ENCODE measurements around the gene RDH16.
"Not testable (repeated sequence)": the region's sequence is repeated elsewhere in the genome, so short reads cannot be mapped to it uniquely, and the experiment has no call there.

The RDH16 gene

GRCh38 chr12:56951582-56952339 is 5.6 kb downstream of the RDH16 start:
- no peak for DNase-seq

- DNase-seq = no peak
Observed at GRCh38 chr12:56948881-56949280, 8.5 kb downstream of the RDH16 start.

- no peak for DNase-seq
Observed at GRCh38 chr12:56948457-56948777, 9.0 kb downstream of the RDH16 start.

- DNase-seq = no peak
Observed at GRCh38 chr12:56947633-56948456, 9.6 kb downstream of the RDH16 start.

GRCh38 chr12:56943878-56944277 is 13.5 kb downstream of the RDH16 start:
- DNase-seq = no peak

- DNase-seq = not testable (repeated sequence)
Observed at GRCh38 chr12:56943374-56943773, 14.0 kb downstream of the RDH16 start.

- DNase-seq = no peak
Observed at GRCh38 chr12:56941299-56942017, 15.9 kb downstream of the RDH16 start.

- not testable (repeated sequence) for DNase-seq
Observed at GRCh38 chr12:56940942-56941298, 16.5 kb downstream of the RDH16 start.

- no peak for DNase-seq
Observed at GRCh38 chr12:56935752-56936151, 21.7 kb downstream of the RDH16 start.

GRCh38 chr12:56935157-56935556 is 22.3 kb downstream of the RDH16 start:
- DNase-seq = no peak

GRCh38 chr12:56933826-56934625 is 23.4 kb downstream of the RDH16 start, which contains the start of gene SDR9C7:
Gene SDR9C7 (minus strand): TSS chr12:56934408. CDS start chr12:56934261, 147 bp downstream.
- no peak for DNase-seq

GRCh38 chr12:56932867-56933266 is 24.5 kb downstream of the RDH16 start:
- DNase-seq = no peak

- DNase-seq = no peak
Observed at GRCh38 chr12:56932146-56932545, 25.3 kb downstream of the RDH16 start.

- DNase-seq = no peak
Observed at GRCh38 chr12:56931474-56931978, 25.9 kb downstream of the RDH16 start.

GRCh38 chr12:56930241-56930640 is 27.2 kb downstream of the RDH16 start:
- DNase-seq = no peak

- DNase-seq = no peak
Observed at GRCh38 chr12:56929780-56930179, 27.6 kb downstream of the RDH16 start.

GRCh38 chr12:56928262-56928661 is 29.1 kb downstream of the RDH16 start:
- no peak for DNase-seq

GRCh38 chr12:56927281-56927680 is 30.1 kb downstream of the RDH16 start:
- DNase-seq = no peak

GRCh38 chr12:56922031-56922430 is 35.4 kb downstream of the RDH16 start:
- no peak for DNase-seq

GRCh38 chr12:56921346-56921745 is 36.1 kb downstream of the RDH16 start:
- no peak for DNase-seq

GRCh38 chr12:56918139-56918538 is 39.3 kb downstream of the RDH16 start:
- not testable (repeated sequence) for DNase-seq

GRCh38 chr12:56916996-56917333 is 40.4 kb downstream of the RDH16 start:
- no peak for DNase-seq
